Measurements from ENCODE around the gene RILPL1.
"Not testable (repeated sequence)": the region's sequence is repeated elsewhere in the genome, so short reads cannot be mapped to it uniquely, and the experiment has no call there.

- TF ChIP-seq, protein P1, sequence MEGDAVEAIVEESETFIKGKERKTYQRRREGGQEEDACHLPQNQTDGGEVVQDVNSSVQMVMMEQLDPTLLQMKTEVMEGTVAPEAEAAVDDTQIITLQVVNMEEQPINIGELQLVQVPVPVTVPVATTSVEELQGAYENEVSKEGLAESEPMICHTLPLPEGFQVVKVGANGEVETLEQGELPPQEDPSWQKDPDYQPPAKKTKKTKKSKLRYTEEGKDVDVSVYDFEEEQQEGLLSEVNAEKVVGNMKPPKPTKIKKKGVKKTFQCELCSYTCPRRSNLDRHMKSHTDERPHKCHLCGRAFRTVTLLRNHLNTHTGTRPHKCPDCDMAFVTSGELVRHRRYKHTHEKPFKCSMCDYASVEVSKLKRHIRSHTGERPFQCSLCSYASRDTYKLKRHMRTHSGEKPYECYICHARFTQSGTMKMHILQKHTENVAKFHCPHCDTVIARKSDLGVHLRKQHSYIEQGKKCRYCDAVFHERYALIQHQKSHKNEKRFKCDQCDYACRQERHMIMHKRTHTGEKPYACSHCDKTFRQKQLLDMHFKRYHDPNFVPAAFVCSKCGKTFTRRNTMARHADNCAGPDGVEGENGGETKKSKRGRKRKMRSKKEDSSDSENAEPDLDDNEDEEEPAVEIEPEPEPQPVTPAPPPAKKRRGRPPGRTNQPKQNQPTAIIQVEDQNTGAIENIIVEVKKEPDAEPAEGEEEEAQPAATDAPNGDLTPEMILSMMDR (conservative IDR thresholded peaks at IDR 0.05; ENCODE audit: low read depth, low read length) = not testable (repeated sequence)
- not testable (repeated sequence) for TF ChIP-seq EZH2 (IDR thresholded peaks at IDR 0.05; ENCODE audit: borderline replicate concordance, low read depth, low read length, poor library complexity, severe bottlenecking)
These were observed 45.3 kb upstream of the RILPL1 start for GRCh38 chr12:123578829-123579228.

Measured in A673 (cell line).